Measurements from ENCODE around the gene FN3K.

Gene FN3K

DNA sequence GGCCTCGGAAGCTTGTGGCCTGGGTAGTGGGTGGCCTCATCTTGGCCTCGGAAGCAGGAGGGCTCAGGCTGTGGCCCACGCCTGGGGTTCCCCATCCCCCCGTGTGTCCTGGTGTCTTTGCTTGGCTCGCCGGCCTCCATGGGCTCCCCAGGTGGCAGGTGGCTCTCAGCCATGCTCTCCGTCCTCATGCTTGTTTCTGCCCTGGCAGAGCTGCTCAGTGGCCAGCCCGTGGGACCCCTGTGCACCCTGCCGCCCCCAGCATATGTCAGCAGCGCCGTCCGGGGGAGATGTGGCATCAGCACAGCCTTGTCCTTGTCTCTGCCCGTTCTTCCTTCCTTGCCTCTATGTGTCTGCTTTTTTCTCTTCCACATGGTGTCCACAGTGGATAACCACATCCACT, 55.0 kb downstream of the FN3K start:
- Histone ChIP-seq H3K4me3 (ENCODE audit: low read depth, low read length) (no peak overlapping the region), H3K27ac (ENCODE audit: extremely low read depth, low read depth, low read length) (no peak overlapping the region), H3K9me3 (ENCODE audit: control insufficient read depth, insufficient read depth, low read depth, low read length) (no peaks in the 10 kb centered on the region), H3K4me1 (ENCODE audit: control insufficient read depth, insufficient read depth, low read length) (no peaks in the 10 kb centered on the region), H3K36me3 (ENCODE audit: control insufficient read depth in 2 of 2, insufficient read depth in 1 of 2, low read length in 2 of 2) (peaks cover 0 to 12% of the 10 kb centered on the region in 2 experiments; a peak in 2 of 3 replicates)
- no peak for TF ChIP-seq ZNF549 (tag by site-specific recombination; IDR thresholded peaks at IDR 0.05)
- no peak for TF ChIP-seq ZNF202 (tag by site-specific recombination; IDR thresholded peaks at IDR 0.05; ENCODE audit: borderline replicate concordance)
- TF ChIP-seq ZNF623 (tag by site-specific recombination; IDR thresholded peaks at IDR 0.05), result no peak
- TF ChIP-seq SETDB1 (IDR thresholded peaks at IDR 0.05; ENCODE audit: insufficient read length, low read length), result no peak
- no peak for TF ChIP-seq ZNF404 (tag by site-specific recombination; IDR thresholded peaks at IDR 0.05)
- no peak for TF ChIP-seq KLF9 (tag by site-specific recombination; IDR thresholded peaks at IDR 0.05; ENCODE audit: low read depth)
- TF ChIP-seq, protein P1, sequence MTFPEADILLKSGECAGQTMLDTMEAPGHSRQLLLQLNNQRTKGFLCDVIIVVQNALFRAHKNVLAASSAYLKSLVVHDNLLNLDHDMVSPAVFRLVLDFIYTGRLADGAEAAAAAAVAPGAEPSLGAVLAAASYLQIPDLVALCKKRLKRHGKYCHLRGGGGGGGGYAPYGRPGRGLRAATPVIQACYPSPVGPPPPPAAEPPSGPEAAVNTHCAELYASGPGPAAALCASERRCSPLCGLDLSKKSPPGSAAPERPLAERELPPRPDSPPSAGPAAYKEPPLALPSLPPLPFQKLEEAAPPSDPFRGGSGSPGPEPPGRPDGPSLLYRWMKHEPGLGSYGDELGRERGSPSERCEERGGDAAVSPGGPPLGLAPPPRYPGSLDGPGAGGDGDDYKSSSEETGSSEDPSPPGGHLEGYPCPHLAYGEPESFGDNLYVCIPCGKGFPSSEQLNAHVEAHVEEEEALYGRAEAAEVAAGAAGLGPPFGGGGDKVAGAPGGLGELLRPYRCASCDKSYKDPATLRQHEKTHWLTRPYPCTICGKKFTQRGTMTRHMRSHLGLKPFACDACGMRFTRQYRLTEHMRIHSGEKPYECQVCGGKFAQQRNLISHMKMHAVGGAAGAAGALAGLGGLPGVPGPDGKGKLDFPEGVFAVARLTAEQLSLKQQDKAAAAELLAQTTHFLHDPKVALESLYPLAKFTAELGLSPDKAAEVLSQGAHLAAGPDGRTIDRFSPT (tag by site-specific recombination; IDR thresholded peaks at IDR 0.05), result no peak
- no peak for TF ChIP-seq ZNF394 (tag by site-specific recombination; IDR thresholded peaks at IDR 0.05; ENCODE audit: borderline replicate concordance)
- no peak for TF ChIP-seq ZNF621 (tag by site-specific recombination; IDR thresholded peaks at IDR 0.05)
- TF ChIP-seq, protein P2, sequence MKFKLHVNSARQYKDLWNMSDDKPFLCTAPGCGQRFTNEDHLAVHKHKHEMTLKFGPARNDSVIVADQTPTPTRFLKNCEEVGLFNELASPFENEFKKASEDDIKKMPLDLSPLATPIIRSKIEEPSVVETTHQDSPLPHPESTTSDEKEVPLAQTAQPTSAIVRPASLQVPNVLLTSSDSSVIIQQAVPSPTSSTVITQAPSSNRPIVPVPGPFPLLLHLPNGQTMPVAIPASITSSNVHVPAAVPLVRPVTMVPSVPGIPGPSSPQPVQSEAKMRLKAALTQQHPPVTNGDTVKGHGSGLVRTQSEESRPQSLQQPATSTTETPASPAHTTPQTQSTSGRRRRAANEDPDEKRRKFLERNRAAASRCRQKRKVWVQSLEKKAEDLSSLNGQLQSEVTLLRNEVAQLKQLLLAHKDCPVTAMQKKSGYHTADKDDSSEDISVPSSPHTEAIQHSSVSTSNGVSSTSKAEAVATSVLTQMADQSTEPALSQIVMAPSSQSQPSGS (tag by site-specific recombination; IDR thresholded peaks at IDR 0.05; ENCODE audit: low read depth), result no peak
- POLR2A ChIA-PET, result no interaction called here
- CTCF ChIA-PET, result interaction anchor here (0.8 to 1.6 kb wide), 3 partner anchors 8 to 127 kb away, joined by 3 to 8 read pairs (median 4); no protein-coding TSS in a partner anchor

DNA sequence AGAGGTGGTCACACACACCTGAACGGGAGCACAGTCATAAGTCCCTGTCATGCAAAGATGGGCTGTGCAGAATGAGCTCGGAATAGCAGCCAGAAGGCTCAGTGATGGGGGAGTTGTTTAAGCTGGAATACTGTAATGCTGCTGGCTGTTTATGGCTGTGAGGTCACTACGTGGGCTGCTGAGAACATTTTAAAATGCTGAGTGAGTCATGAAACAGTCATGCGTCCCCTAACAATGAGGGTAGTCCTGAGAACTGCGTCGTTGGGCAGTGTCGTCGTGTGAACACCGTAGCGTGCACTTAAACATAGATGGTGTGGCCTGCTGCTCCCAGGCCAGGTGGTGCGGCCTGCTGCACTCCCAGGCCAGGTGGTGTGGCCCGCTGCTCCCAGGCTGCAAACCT, 56.1 kb downstream of the FN3K start:
- Histone ChIP-seq H3K9me3 (ENCODE audit: control insufficient read depth, insufficient read depth, low read depth, low read length) (no peaks in the 10 kb centered on the region), H3K27ac (ENCODE audit: extremely low read depth, low read depth, low read length) (no peak overlapping the region), H3K36me3 (ENCODE audit: control insufficient read depth in 2 of 2, insufficient read depth in 1 of 2, low read length in 2 of 2) (peaks cover 0 to 14% of the 10 kb centered on the region in 2 experiments; a peak in 2 of 3 replicates), H3K4me3 (ENCODE audit: low read depth, low read length) (no peak overlapping the region), H3K4me1 (ENCODE audit: control insufficient read depth, insufficient read depth, low read length) (no peaks in the 10 kb centered on the region)
- POLR2A ChIA-PET, result no interaction called here
- CTCF ChIA-PET, result interaction anchor here (0.6 to 1.6 kb wide), 4 partner anchors 10 to 241 kb away, joined by 3 to 8 read pairs (median 4); no protein-coding TSS in a partner anchor
- TF ChIP-seq, protein P3, sequence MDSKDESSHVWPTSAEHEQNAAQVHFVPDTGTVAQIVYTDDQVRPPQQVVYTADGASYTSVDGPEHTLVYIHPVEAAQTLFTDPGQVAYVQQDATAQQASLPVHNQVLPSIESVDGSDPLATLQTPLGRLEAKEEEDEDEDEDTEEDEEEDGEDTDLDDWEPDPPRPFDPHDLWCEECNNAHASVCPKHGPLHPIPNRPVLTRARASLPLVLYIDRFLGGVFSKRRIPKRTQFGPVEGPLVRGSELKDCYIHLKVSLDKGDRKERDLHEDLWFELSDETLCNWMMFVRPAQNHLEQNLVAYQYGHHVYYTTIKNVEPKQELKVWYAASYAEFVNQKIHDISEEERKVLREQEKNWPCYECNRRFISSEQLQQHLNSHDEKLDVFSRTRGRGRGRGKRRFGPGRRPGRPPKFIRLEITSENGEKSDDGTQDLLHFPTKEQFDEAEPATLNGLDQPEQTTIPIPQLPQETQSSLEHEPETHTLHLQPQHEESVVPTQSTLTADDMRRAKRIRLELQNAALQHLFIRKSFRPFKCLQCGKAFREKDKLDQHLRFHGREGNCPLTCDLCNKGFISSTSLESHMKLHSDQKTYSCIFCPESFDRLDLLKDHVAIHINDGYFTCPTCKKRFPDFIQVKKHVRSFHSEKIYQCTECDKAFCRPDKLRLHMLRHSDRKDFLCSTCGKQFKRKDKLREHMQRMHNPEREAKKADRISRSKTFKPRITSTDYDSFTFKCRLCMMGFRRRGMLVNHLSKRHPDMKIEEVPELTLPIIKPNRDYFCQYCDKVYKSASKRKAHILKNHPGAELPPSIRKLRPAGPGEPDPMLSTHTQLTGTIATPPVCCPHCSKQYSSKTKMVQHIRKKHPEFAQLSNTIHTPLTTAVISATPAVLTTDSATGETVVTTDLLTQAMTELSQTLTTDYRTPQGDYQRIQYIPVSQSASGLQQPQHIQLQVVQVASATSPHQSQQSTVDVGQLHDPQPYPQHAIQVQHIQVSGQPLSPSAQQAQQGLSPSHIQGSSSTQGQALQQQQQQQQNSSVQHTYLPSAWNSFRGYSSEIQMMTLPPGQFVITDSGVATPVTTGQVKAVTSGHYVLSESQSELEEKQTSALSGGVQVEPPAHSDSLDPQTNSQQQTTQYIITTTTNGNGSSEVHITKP (tag by site-specific recombination; IDR thresholded peaks at IDR 0.05), result peak; percentile 42; the same call in 1 of the 2 replicates
- TF ChIP-seq ZNF184 (tag by site-specific recombination; IDR thresholded peaks at IDR 0.05) (0 out of 2 replicates have a peak, but pooled peaks have one; percentile 19), ZFHX2 (tag by site-specific recombination; conservative IDR thresholded peaks at IDR 0.05) (peak; percentile 72), EGR2 (tag by site-specific recombination; IDR thresholded peaks at IDR 0.05; ENCODE audit: low read depth) (peak; percentile 68), ZNF561 (tag by site-specific recombination; IDR thresholded peaks at IDR 0.05; ENCODE audit: borderline replicate concordance) (no peak), ZNF629 (tag by site-specific recombination; IDR thresholded peaks at IDR 0.05) (peak; percentile 95), ZNF521 (tag by site-specific recombination; IDR thresholded peaks at IDR 0.05) (no peak), ZNF596 (tag by site-specific recombination; IDR thresholded peaks at IDR 0.05) (no peak), ZNF2 (tag by site-specific recombination; IDR thresholded peaks at IDR 0.05) (0 out of 2 replicates have a peak, but pooled peaks have one; percentile 11), ZNF571 (tag by site-specific recombination; IDR thresholded peaks at IDR 0.05) (no peak)
- TF ChIP-seq, protein P4, sequence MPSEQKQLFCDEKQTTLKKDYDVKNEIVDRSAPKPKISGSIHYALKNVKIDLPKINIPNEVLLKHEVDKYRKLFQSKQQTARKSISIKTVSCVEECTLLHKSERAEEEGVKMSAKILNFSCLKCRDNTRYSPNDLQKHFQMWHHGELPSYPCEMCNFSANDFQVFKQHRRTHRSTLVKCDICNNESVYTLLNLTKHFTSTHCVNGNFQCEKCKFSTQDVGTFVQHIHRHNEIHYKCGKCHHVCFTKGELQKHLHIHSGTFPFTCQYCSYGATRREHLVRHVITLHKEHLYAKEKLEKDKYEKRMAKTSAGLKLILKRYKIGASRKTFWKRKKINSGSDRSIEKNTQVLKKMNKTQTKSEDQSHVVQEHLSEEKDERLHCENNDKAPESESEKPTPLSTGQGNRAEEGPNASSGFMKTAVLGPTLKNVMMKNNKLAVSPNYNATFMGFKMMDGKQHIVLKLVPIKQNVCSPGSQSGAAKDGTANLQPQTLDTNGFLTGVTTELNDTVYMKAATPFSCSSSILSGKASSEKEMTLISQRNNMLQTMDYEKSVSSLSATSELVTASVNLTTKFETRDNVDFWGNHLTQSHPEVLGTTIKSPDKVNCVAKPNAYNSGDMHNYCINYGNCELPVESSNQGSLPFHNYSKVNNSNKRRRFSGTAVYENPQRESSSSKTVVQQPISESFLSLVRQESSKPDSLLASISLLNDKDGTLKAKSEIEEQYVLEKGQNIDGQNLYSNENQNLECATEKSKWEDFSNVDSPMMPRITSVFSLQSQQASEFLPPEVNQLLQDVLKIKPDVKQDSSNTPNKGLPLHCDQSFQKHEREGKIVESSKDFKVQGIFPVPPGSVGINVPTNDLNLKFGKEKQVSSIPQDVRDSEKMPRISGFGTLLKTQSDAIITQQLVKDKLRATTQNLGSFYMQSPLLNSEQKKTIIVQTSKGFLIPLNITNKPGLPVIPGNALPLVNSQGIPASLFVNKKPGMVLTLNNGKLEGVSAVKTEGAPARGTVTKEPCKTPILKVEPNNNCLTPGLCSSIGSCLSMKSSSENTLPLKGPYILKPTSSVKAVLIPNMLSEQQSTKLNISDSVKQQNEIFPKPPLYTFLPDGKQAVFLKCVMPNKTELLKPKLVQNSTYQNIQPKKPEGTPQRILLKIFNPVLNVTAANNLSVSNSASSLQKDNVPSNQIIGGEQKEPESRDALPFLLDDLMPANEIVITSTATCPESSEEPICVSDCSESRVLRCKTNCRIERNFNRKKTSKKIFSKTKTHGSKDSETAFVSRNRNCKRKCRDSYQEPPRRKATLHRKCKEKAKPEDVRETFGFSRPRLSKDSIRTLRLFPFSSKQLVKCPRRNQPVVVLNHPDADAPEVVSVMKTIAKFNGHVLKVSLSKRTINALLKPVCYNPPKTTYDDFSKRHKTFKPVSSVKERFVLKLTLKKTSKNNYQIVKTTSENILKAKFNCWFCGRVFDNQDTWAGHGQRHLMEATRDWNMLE (tag by site-specific recombination; conservative IDR thresholded peaks at IDR 0.05; ENCODE audit: low read depth), result no peak
- TF ChIP-seq, protein P5, sequence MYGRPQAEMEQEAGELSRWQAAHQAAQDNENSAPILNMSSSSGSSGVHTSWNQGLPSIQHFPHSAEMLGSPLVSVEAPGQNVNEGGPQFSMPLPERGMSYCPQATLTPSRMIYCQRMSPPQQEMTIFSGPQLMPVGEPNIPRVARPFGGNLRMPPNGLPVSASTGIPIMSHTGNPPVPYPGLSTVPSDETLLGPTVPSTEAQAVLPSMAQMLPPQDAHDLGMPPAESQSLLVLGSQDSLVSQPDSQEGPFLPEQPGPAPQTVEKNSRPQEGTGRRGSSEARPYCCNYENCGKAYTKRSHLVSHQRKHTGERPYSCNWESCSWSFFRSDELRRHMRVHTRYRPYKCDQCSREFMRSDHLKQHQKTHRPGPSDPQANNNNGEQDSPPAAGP (tag by site-specific recombination; IDR thresholded peaks at IDR 0.05), result 0 out of 2 replicates have a peak, but pooled peaks have one; percentile 32

Data from HEK293 (cell line).